ENCODE measurements around the gene IGF2. TPM values are rescaled to one million over a fixed set of nuclear protein-coding genes. Genes with fewer than 3 reads are reported as not detected.

IGF2 gene
- total and polyA plus RNA-seq, 9 donors: 21.7 to 412 (median 135) TPM

DNA sequence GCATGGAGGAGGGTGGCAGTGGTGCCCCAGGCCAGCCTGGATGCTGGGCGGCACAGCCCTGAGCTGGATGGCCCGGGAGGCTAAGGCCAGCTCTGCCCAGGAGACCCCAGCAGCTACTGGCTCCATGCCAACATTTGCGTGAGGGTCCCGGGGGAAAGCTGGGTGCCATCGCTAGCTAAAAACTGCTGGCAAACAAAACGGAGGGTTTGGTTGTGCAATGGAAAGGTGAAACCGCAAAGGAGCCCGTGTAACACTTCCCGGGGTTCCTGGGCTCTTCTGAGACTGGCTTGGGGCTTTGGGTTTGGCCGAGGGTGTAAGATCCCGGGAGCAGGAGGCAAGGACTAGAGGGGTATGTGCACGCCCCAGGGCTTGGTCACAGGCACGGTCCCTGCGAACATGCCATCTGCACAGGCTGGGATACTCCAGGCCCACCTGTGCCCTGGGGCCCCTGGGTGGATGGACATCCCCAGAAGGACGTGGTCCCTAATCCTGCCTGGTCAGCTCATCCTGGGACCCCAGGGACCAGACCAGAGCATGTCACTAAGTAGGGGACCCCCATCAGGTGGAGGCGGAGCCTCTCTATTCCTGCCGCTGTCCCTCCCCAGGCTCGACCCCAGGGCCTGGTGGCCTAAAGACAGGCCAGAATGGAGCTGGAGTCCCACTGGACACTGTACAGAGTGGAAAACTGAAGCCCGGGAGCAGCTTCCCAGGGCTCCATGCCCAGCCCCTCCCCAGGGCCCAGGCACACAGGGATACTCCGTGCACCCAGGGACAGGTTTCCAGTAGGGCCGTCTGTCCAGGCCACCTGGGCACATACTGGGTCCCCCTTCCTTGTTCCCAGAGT is 44.6 kb downstream of the IGF2 start:
- DNase-seq: no peak
- no peak for TF ChIP-seq POLR2A (IDR thresholded peaks at IDR 0.05)
- TF ChIP-seq, protein P1, sequence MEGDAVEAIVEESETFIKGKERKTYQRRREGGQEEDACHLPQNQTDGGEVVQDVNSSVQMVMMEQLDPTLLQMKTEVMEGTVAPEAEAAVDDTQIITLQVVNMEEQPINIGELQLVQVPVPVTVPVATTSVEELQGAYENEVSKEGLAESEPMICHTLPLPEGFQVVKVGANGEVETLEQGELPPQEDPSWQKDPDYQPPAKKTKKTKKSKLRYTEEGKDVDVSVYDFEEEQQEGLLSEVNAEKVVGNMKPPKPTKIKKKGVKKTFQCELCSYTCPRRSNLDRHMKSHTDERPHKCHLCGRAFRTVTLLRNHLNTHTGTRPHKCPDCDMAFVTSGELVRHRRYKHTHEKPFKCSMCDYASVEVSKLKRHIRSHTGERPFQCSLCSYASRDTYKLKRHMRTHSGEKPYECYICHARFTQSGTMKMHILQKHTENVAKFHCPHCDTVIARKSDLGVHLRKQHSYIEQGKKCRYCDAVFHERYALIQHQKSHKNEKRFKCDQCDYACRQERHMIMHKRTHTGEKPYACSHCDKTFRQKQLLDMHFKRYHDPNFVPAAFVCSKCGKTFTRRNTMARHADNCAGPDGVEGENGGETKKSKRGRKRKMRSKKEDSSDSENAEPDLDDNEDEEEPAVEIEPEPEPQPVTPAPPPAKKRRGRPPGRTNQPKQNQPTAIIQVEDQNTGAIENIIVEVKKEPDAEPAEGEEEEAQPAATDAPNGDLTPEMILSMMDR (IDR thresholded peaks at IDR 0.05): no peak
- TF ChIP-seq EP300 (IDR thresholded peaks at IDR 0.05): no peak
- intact Hi-C loops (cut with DNase I): no loop called here
- WGBS, 3 donors: 93 to 95% (median 94%) methylated on average over 21 of the region's 21 CpGs
- H3K4me1 ChIP-seq (ENCODE audit: insufficient read depth): peaks cover 20% of the 10 kb centered on the region
- H3K9me3 ChIP-seq: no peaks in the 10 kb centered on the region
- H3K4me3 ChIP-seq: no peak overlapping the region
- no peaks in the 10 kb centered on the region for H3K36me3 ChIP-seq
- H3K27ac ChIP-seq: no peak overlapping the region
- no peaks in the 10 kb centered on the region for H3K27me3 ChIP-seq

DNA sequence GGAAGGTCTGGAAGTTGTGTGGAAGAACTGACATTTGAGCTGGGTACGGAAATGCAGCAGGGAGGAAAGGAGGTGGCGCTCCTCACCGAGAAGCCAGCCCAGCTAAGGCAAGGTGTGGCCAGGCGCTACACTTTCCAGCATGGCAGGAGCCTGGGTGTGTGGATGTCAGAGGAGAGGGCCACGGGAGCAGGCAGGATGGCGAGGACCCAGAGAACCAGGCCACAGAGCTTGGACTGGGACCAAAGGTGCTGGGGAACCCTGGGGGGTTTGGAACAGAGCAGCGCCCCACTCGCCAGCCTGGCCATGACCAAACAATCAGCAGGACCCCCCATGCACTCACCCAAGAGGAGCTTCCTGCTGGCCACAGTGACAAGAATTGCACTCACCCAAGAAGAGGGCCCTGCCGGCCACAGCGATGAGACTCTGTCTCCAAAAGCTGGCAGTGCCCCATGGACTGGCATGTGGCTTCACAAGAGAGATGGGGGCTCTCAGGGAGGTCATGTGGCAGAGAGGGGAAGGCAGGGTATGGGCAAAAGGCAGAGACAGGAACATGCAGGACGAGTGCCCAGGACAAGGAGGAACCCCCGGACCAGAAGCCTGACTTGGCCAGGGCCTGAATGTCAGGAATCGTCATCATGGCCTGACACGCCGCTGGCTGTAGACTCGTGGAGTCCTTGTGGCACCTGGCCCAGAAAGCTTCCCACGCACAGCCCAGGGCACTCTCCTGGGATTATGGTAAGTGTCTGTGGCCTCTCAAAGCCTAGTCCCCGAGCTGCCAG is 45.4 kb downstream of the IGF2 start:
- no peak for TF ChIP-seq EP300 (IDR thresholded peaks at IDR 0.05)
- no peak for TF ChIP-seq POLR2A (IDR thresholded peaks at IDR 0.05)
- TF ChIP-seq, protein P1 (IDR thresholded peaks at IDR 0.05): no peak
- WGBS, 3 donors: 86 to 95% (median 92%) methylated on average over 18 of the region's 18 CpGs
- Histone ChIP-seq H3K9me3 (no peaks in the 10 kb centered on the region), H3K27me3 (no peaks in the 10 kb centered on the region), H3K4me1 (ENCODE audit: insufficient read depth) (peaks cover 20% of the 10 kb centered on the region), H3K36me3 (no peaks in the 10 kb centered on the region), H3K4me3 (no peak overlapping the region), H3K27ac (no peak overlapping the region)
- intact Hi-C loops (cut with DNase I): no loop called here
- DNase-seq: no peak

DNA sequence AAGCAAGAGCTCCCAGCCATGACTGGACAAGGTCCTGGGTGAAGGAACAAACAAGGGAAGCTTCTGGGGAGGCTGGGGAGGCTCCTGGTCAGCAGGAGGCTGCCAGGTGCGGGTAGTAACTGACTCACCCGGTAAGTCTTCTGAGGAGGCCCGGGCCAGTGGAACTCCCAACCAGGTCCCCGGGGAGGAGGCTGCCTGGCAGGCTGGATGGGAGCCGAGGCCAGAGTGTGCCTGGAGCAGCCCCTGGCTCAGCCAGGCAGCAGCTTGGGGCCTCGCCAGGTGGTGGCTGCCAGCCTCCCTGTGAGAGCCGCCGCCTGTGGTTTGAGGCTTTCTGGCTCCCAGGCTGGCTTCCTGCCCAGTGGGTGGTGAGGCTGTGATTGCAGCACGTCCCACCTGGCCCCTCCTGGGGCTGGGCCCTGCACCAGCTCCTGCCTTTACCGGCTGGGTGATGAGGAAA is 46.2 kb downstream of the IGF2 start:
- 66 to 79% (median 75%) methylated on average over 9 to 10 of the region's 10 CpGs for WGBS, 3 donors
- intact Hi-C loops (cut with DNase I): no loop called here
- H3K4me1 ChIP-seq (ENCODE audit: insufficient read depth): peaks cover 18% of the 10 kb centered on the region
- DNase-seq: peak in 1 of 5 donors; percentile 61
- H3K36me3 ChIP-seq: no peaks in the 10 kb centered on the region
- H3K27ac ChIP-seq: no peak overlapping the region
- H3K27me3 ChIP-seq: no peaks in the 10 kb centered on the region
- TF ChIP-seq EP300 (IDR thresholded peaks at IDR 0.05) (no peak), POLR2A (IDR thresholded peaks at IDR 0.05) (no peak)
- TF ChIP-seq, protein P1 (IDR thresholded peaks at IDR 0.05): no peak
- H3K9me3 ChIP-seq: no peaks in the 10 kb centered on the region
- no peak overlapping the region for H3K4me3 ChIP-seq

DNA sequence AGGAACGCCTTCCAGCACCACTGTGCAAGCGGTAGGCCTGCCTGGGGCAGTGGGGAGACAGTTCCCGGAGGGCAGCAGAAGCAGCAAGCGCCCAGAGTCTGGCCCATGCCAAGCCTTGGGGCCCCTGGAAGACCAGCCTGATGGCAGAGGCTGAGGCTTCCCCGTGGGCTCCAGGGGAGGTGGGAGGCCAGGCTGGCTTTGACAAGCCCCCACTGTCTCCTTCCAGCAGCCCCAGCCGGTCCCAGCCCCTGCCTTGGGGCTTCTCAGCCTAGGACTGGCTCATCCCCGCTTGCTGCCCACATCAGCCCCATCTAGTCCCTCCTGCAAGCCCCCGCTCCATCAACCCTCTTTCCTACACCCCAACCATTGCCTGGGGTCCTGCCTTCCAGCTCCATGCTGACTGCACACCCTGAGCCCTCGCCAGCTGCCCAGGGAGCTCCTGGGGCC is 46.7 kb downstream of the IGF2 start:
- 82 to 94% (median 86%) methylated on average over 9 of the region's 9 CpGs for WGBS, 3 donors
- Histone ChIP-seq H3K9me3 (no peaks in the 10 kb centered on the region), H3K4me3 (no peak overlapping the region), H3K36me3 (no peaks in the 10 kb centered on the region), H3K4me1 (ENCODE audit: insufficient read depth) (peaks cover 14% of the 10 kb centered on the region), H3K27me3 (no peaks in the 10 kb centered on the region), H3K27ac (no peak overlapping the region)
- no peak for DNase-seq
- intact Hi-C loops (cut with DNase I): no loop called here
- TF ChIP-seq, protein P1 (IDR thresholded peaks at IDR 0.05): no peak
- no peak for TF ChIP-seq POLR2A (IDR thresholded peaks at IDR 0.05)
- TF ChIP-seq EP300 (IDR thresholded peaks at IDR 0.05): no peak
